Uterus (tissue), 4 donors: ENCODE measurements around the gene PNO1. TPM values are rescaled to one million over a fixed set of nuclear protein-coding genes. Genes with fewer than 3 reads are reported as not detected.
A peak's percentile ranks its signal among the peaks of the same experiment; 100 is the strongest.

Source experiments
- DNase-seq, 2 donors: peaks; one replicate each; pipeline ENCODE4 v3.0.0-alpha.2; 2019 to 2020
- H3K27ac ChIP-seq, 2 donors: fragments of 200-600 bp; sonication (generic); 1 replicate in 1 of 2; 2 replicates in 1 of 2; pipeline ENCODE4 v1.5.1; 2016 to 2018
- H3K27me3 ChIP-seq, 2 donors: fragments of 200-600 bp; sonication (generic); one replicate each; pipeline ENCODE4 v1.5.1; 2018 to 2019; ENCODE audit warnings: control low read depth in 1 of 2
- H3K36me3 ChIP-seq, 2 donors: fragments of 200-600 bp; sonication (generic); one replicate each; pipeline ENCODE4 v1.5.1; 2019; ENCODE audit warnings: control low read depth in 1 of 2
- H3K4me1 ChIP-seq, 2 donors: fragments of 200-600 bp; sonication (generic); one replicate each; pipeline ENCODE4 v1.5.1; 2018 to 2019; ENCODE audit warnings: control low read depth in 1 of 2
- H3K4me3 ChIP-seq, 2 donors: fragments of 200-600 bp; sonication (generic); 1 replicate in 1 of 2; 2 replicates in 1 of 2; pipeline ENCODE4 v1.5.1; 2018 to 2019; ENCODE audit warnings: mild to moderate bottlenecking in 1 of 2
- H3K9me3 ChIP-seq, 2 donors: fragments of 200-600 bp; sonication (generic); one replicate each; pipeline ENCODE4 v1.5.1; 2019; ENCODE audit warnings: control low read depth in 1 of 2
- POLR2A ChIP-seq, 2 donors: fragments of 450-650 bp; IDR thresholded peaks; one replicate each; pipeline ENCODE4 v1.6.1; 2016; ENCODE audit warnings: antibody characterized with exemption in 2 of 2, mild to moderate bottlenecking in 1 of 2, moderate library complexity in 1 of 2
- intact Hi-C: fragments of 100-400 bp; cut with DNase I; formaldehyde crosslinking; loops from one replicate; pipeline ENCODE4 v1.15.1; 2023; ENCODE audit warnings: low total_unique reads
- total RNA-seq, 4 donors: library from RNA; depleted of rRNA in 3 of 4; stranded (reverse); fragments of >200 nt in 3 of 4; gene quantifications; one replicate each; pipeline versions ENCODE4 v1.1.0 to v1.2.4, GENCODE V29; 2014 to 2023
- TF ChIP-seq, protein P1 (sequence below), 4 experiments: fragments of 200-600 bp in 2 of 4; fragments of 450-650 bp in 2 of 4; sonication (generic) in 2 of 4; IDR thresholded peaks; one replicate each; pipeline ENCODE4 v1.5.1; 2016 to 2019; ENCODE audit warnings: antibody characterized with exemption in 4 of 4, mild to moderate bottlenecking in 2 of 4, moderate library complexity in 1 of 4
- donor health status: DM: yes; HTN: yes; CAD: no.

PNO1 gene
- total RNA-seq, 4 donors from 2014 or later = 7.6 to 15.8 (median 12.2) TPM

DNA sequence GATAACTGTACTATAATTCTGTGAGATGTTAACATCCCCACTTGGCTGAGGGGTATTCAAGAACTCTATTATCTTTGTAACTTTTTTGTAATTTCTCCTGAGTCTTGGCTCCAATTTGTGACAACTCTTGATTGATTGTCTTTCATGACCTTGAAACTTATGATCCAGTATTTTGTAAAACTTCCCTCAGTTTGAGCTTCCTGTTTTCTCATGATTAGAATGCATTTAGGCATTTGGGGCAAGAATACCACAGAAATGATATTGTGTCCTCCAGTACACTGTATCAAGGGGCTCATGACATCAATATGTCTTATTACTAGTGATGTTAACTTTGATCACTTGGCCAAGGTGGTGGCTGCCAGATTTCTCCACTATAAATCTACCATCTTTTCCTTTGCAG lies 37.4 kb downstream of the PNO1 start:
- intact Hi-C loops = loop anchor here (5.0 kb wide), 1 partner anchor 87 kb away; no protein-coding TSS in a partner anchor
- Histone ChIP-seq H3K4me1 (peaks cover 0 to 7% of the 10 kb centered on the region in 2 donors), H3K27me3 (no peaks in the 10 kb centered on the region), H3K27ac (peak overlapping the region; percentile 2 to 30), H3K9me3 (no peaks in the 10 kb centered on the region), H3K36me3 (no peaks in the 10 kb centered on the region), H3K4me3 (no peak overlapping the region)
- TF ChIP-seq, protein P1, sequence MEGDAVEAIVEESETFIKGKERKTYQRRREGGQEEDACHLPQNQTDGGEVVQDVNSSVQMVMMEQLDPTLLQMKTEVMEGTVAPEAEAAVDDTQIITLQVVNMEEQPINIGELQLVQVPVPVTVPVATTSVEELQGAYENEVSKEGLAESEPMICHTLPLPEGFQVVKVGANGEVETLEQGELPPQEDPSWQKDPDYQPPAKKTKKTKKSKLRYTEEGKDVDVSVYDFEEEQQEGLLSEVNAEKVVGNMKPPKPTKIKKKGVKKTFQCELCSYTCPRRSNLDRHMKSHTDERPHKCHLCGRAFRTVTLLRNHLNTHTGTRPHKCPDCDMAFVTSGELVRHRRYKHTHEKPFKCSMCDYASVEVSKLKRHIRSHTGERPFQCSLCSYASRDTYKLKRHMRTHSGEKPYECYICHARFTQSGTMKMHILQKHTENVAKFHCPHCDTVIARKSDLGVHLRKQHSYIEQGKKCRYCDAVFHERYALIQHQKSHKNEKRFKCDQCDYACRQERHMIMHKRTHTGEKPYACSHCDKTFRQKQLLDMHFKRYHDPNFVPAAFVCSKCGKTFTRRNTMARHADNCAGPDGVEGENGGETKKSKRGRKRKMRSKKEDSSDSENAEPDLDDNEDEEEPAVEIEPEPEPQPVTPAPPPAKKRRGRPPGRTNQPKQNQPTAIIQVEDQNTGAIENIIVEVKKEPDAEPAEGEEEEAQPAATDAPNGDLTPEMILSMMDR (IDR thresholded peaks at IDR 0.05) = no peak
- no peak for TF ChIP-seq POLR2A (IDR thresholded peaks at IDR 0.05)
- no peak for DNase-seq

DNA sequence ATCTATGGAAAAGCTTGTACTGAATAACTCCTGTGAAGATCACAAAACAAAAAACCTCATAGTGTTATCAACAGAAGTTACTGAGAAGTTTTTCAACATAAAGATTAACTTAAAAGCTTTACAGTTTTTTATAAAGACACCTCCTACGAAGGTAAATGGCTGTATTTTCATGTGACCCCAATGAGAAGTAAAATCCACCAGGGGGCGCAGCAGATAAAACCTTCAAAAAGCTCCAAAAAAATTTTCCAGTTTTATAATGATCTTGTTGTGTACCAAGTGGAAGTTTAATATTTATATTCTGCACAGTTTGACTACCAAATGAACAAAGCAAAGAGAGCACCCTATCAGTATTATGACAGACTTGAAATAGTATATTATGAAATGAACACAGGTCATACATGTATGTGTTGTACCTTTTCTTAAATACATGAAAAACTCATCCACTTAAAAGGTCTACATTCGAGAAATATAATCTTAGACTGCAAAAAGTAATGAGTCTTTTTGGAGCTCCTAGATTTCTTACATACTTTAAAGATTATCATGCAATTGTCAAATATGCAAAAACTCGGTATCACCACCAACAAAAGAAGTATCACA lies 38.5 kb downstream of the PNO1 start:
- peak in 1 of 2 donors; percentile 51 for DNase-seq
- intact Hi-C loops = loop anchor here (5.0 kb wide), 1 partner anchor 86 kb away; no protein-coding TSS in a partner anchor
- no peaks in the 10 kb centered on the region for H3K9me3 ChIP-seq
- peak overlapping the region in 1 of 2 donors; percentile 22 for H3K27ac ChIP-seq
- no peaks in the 10 kb centered on the region for H3K36me3 ChIP-seq
- TF ChIP-seq, protein P1 (IDR thresholded peaks at IDR 0.05) = peak; percentile 55 to 63 (median 60)
- TF ChIP-seq POLR2A (IDR thresholded peaks at IDR 0.05) = no peak
- no peak overlapping the region for H3K4me3 ChIP-seq
- H3K4me1 ChIP-seq = peaks cover 0 to 7% of the 10 kb centered on the region in 2 donors
- H3K27me3 ChIP-seq = no peaks in the 10 kb centered on the region

- DNase-seq = no peak
- Histone ChIP-seq H3K27ac (no peak overlapping the region), H3K36me3 (no peaks in the 10 kb centered on the region), H3K4me1 (peaks cover 0 to 6% of the 10 kb centered on the region in 2 donors), H3K4me3 (no peak overlapping the region), H3K27me3 (no peaks in the 10 kb centered on the region), H3K9me3 (no peaks in the 10 kb centered on the region)
- TF ChIP-seq, protein P1 (IDR thresholded peaks at IDR 0.05) = no peak
- TF ChIP-seq POLR2A (IDR thresholded peaks at IDR 0.05) = no peak
- intact Hi-C loops = no loop called here
These were observed 42.6 kb downstream of the PNO1 start for GRCh38 chr2:68200157-68200787.

DNA sequence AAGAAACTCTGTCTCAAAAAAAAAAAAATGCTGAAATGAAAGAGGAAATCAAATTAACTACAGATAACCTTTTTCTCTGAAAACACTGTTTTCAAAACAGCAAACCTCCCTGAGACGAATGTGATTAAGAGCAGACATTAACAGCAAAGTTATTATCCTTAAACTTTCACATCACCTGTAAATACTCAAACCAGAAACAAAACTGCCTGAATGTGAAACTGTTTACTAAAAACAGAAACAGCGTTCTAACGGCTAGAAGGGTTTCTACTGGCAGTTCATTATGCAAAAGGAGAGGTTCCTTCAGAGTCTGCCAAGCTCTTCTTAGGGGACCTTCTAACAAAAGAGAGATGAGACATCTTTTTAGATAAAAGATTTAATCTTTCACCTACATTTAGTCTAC lies 45.9 kb downstream of the PNO1 start:
- TF ChIP-seq, protein P1 (IDR thresholded peaks at IDR 0.05) = no peak
- no peak for TF ChIP-seq POLR2A (IDR thresholded peaks at IDR 0.05)
- Histone ChIP-seq H3K9me3 (no peaks in the 10 kb centered on the region), H3K36me3 (no peaks in the 10 kb centered on the region), H3K4me3 (no peak overlapping the region), H3K4me1 (peaks cover 0 to 6% of the 10 kb centered on the region in 2 donors), H3K27me3 (no peaks in the 10 kb centered on the region), H3K27ac (peak overlapping the region in 1 of 2 donors; percentile 26)
- intact Hi-C loops = no loop called here
- DNase-seq = no peak

DNA sequence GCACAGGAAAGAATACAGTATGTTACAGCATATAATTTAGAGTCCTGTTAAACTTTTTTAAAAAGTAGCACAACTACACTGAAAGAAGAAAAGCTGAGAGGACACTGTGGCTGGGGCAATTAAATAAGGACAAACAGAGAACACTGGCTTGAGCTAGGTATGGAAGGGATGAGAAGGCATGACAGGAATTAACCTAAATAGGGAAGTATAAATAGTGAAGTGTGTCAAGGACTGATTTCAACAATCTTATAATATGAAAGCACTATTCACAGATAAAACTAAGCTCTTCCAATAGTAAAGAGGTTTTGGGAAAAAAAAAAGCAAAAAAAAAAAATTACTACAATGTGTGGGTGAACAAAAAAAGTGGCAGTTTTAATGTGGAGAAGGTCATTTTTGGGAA lies 49.1 kb downstream of the PNO1 start:
- intact Hi-C loops = no loop called here
- Histone ChIP-seq H3K27me3 (no peaks in the 10 kb centered on the region), H3K9me3 (no peaks in the 10 kb centered on the region), H3K27ac (no peak overlapping the region), H3K4me3 (no peak overlapping the region), H3K36me3 (no peaks in the 10 kb centered on the region), H3K4me1 (peaks cover 0 to 6% of the 10 kb centered on the region in 2 donors)
- DNase-seq = no peak
- TF ChIP-seq POLR2A (IDR thresholded peaks at IDR 0.05) = no peak
- TF ChIP-seq, protein P1 (IDR thresholded peaks at IDR 0.05) = no peak
